H9 (cell line): Measurements from ENCODE around the gene AHSG. TPM values are rescaled to one million over a fixed set of nuclear protein-coding genes. Genes with fewer than 3 reads are reported as not detected.

Experiments used
- DNase-seq: peaks from one replicate; pipeline ENCODE4 v3.0.0-alpha.2; 2017
- H2AFZ ChIP-seq: one replicate; pipeline ENCODE4 v1.6.1; 2013; ENCODE audit warnings: mild to moderate bottlenecking, low read length, control low read depth, moderate library complexity
- H2AK5ac ChIP-seq: 2 replicates; pipeline ENCODE4 v1.6.1; 2013; ENCODE audit warnings: low read length, control low read depth, mixed read lengths; ENCODE audit not compliant: insufficient read length
- H2BK120ac ChIP-seq: one replicate; pipeline ENCODE4 v1.6.1; 2013; ENCODE audit warnings: low read depth, mild to moderate bottlenecking, low read length, control low read depth, inconsistent platforms; ENCODE audit not compliant: poor library complexity, severe bottlenecking
- H2BK12ac ChIP-seq: 2 replicates; pipeline ENCODE4 v1.6.1; 2013; ENCODE audit warnings: low read length, control low read depth, mixed read lengths, low read depth; ENCODE audit not compliant: insufficient read length
- H2BK15ac ChIP-seq: 2 replicates; pipeline ENCODE4 v1.6.1; 2013; ENCODE audit warnings: low read depth, low read length, control low read depth
- H2BK20ac ChIP-seq: one replicate; pipeline ENCODE4 v1.6.1; 2013; ENCODE audit warnings: low read depth, mild to moderate bottlenecking, low read length, control low read depth, inconsistent platforms; ENCODE audit not compliant: poor library complexity, severe bottlenecking
- H2BK5ac ChIP-seq: 2 replicates; pipeline ENCODE4 v1.6.1; 2013; ENCODE audit warnings: low read length, control low read depth, mixed read lengths; ENCODE audit not compliant: insufficient read length
- H3K14ac ChIP-seq: 2 replicates; pipeline ENCODE4 v1.6.1; 2013; ENCODE audit warnings: low read length, control low read depth; ENCODE audit not compliant: insufficient read depth
- H3K18ac ChIP-seq: 2 replicates; pipeline ENCODE4 v1.6.1; 2013; ENCODE audit warnings: low read depth, mild to moderate bottlenecking, mixed read lengths, low read length, control low read depth; ENCODE audit not compliant: insufficient read length
- H3K23ac ChIP-seq: 2 replicates; pipeline ENCODE4 v1.6.1; 2013; ENCODE audit warnings: low read length, control low read depth, mixed read lengths, low read depth; ENCODE audit not compliant: insufficient read length
- H3K23me2 ChIP-seq: 2 replicates; pipeline ENCODE4 v1.6.1; 2013; ENCODE audit warnings: low read depth, mild to moderate bottlenecking, mixed read lengths, low read length, control low read depth; ENCODE audit not compliant: insufficient read length, poor library complexity, severe bottlenecking
- H3K27ac ChIP-seq: 2 replicates; pipeline ENCODE4 v1.5.1; 2013; ENCODE audit warnings: low read length, control low read depth, mixed read lengths, low read depth; ENCODE audit not compliant: insufficient read length
- H3K27me3 ChIP-seq: 2 replicates; pipeline ENCODE4 v1.6.1; 2013; ENCODE audit warnings: low read length, control low read depth, inconsistent platforms; ENCODE audit not compliant: insufficient read depth
- H3K4ac ChIP-seq: 2 replicates; pipeline ENCODE4 v1.6.1; 2013; ENCODE audit warnings: low read depth, mild to moderate bottlenecking, control low read depth, inconsistent platforms, low read length, moderate library complexity
- H3K4me1 ChIP-seq: 2 replicates; pipeline ENCODE4 v1.6.1; 2013; ENCODE audit warnings: low read length, control low read depth, inconsistent platforms; ENCODE audit not compliant: insufficient read depth
- H3K4me2 ChIP-seq: 2 replicates; pipeline ENCODE4 v1.6.1; 2013; ENCODE audit warnings: low read length, control low read depth, mixed read lengths; ENCODE audit not compliant: insufficient read length, insufficient read depth
- H3K56ac ChIP-seq: 2 replicates; pipeline ENCODE4 v1.6.1; 2013; ENCODE audit warnings: low read depth, mild to moderate bottlenecking, mixed read lengths, low read length, control low read depth; ENCODE audit not compliant: insufficient read length
- H3K79me1 ChIP-seq: 2 replicates; pipeline ENCODE4 v1.6.1; 2013; ENCODE audit warnings: low read depth, mild to moderate bottlenecking, moderate library complexity, low read length, control low read depth, inconsistent platforms; ENCODE audit not compliant: insufficient read depth, poor library complexity, severe bottlenecking
- H3K79me2 ChIP-seq: 2 replicates; pipeline ENCODE4 v1.6.1; 2013; ENCODE audit warnings: low read length, control low read depth, inconsistent platforms; ENCODE audit not compliant: insufficient read depth
- H3K9ac ChIP-seq: 2 replicates; pipeline ENCODE4 v1.6.1; 2013; ENCODE audit warnings: low read length, control low read depth, mixed read lengths; ENCODE audit not compliant: insufficient read length; ENCODE audit errors: extremely low read depth
- H3K9me3 ChIP-seq: one replicate; pipeline ENCODE4 v1.6.1; 2013; ENCODE audit warnings: low read depth, low read length, inconsistent platforms; ENCODE audit not compliant: control insufficient read depth
- H3T11ph ChIP-seq: one replicate; pipeline ENCODE4 v1.6.1; 2013; ENCODE audit warnings: mild to moderate bottlenecking, low read length, control low read depth, inconsistent platforms
- H4K20me1 ChIP-seq: one replicate; pipeline ENCODE4 v1.6.1; 2013; ENCODE audit not compliant: control insufficient read depth, insufficient read length, insufficient read depth
- H4K5ac ChIP-seq: 2 replicates; pipeline ENCODE4 v1.6.1; 2013; ENCODE audit warnings: low read depth, mild to moderate bottlenecking, mixed read lengths, low read length, control low read depth; ENCODE audit not compliant: insufficient read length
- H4K8ac ChIP-seq: replicated peaks from 2 replicates; pipeline ENCODE4 v1.6.1; 2013; ENCODE audit warnings: low read length, control low read depth, mixed read lengths, low read depth; ENCODE audit not compliant: insufficient read length
- H4K91ac ChIP-seq: 2 replicates; pipeline ENCODE4 v1.6.1; 2013; ENCODE audit warnings: low read depth, mild to moderate bottlenecking, moderate library complexity, mixed read lengths, low read length, control low read depth; ENCODE audit not compliant: insufficient read length
- H3K27ac Mint-ChIP-seq, 3 experiments: 2 replicates in 2 of 3; 3 replicates in 1 of 3; pipeline ENCODE4 v1.8.0; 2020 to 2021; ENCODE audit warnings: mixed read lengths in 3 of 3, mild to moderate bottlenecking in 1 of 3, moderate library complexity in 1 of 3
- H3K27me3 Mint-ChIP-seq: 2 replicates; pipeline ENCODE4 v1.8.0; 2021; ENCODE audit warnings: low read depth, mild to moderate bottlenecking, moderate library complexity, mixed read lengths
- H3K36me3 Mint-ChIP-seq, 3 experiments: 2 replicates in 2 of 3; 3 replicates in 1 of 3; pipeline ENCODE4 v1.8.0; 2020 to 2021; ENCODE audit warnings: low read depth in 3 of 3, mixed read lengths in 3 of 3; ENCODE audit not compliant: insufficient read depth in 1 of 3
- H3K4me1 Mint-ChIP-seq, 2 experiments: 2 replicates each; pipeline ENCODE4 v1.8.0; 2020; ENCODE audit warnings: mixed read lengths in 2 of 2
- H3K4me3 Mint-ChIP-seq, 2 experiments: 2 replicates in 1 of 2; 3 replicates in 1 of 2; pipeline ENCODE4 v1.8.0; 2020 to 2021; ENCODE audit warnings: mild to moderate bottlenecking in 2 of 2, mixed read lengths in 2 of 2, moderate library complexity in 1 of 2
- H3K9me3 Mint-ChIP-seq, 2 experiments: 2 replicates in 1 of 2; 3 replicates in 1 of 2; pipeline ENCODE4 v1.8.0; 2020; ENCODE audit warnings: mild to moderate bottlenecking in 2 of 2, mixed read lengths in 2 of 2, moderate library complexity in 1 of 2
- CTCF ChIP-seq: fragments of 200-600 bp; sonication (generic); conservative IDR thresholded peaks from 3 replicates; pipeline ENCODE4 v1.8.0; 2021; ENCODE audit warnings: antibody characterized with exemption, mild to moderate bottlenecking
- WGBS: extraction: QIAGEN DNeasy Blood & Tissue Kit; methylation state at CpG from one replicate; pipeline ENCODE4 v1.1.7; 2013; ENCODE audit warnings: missing lambda C conversion rate, low lambda C conversion rate, mixed read lengths; ENCODE audit not compliant: insufficient read length; ENCODE audit errors: extremely low coverage; 5-methylcytosine and 5-hydroxymethylcytosine counted together
- total RNA-seq: library from RNA; stranded (reverse); gene quantifications from 2 replicates; pipeline ENCODE4 v1.2.1, GENCODE V29; 2021

Gene AHSG
- total RNA-seq, 1 experiment from 2014 or later, result not detected

GRCh38 chr3:186665625-186666188 is 52.8 kb downstream of the AHSG start, which contains the start of gene HRG:
Gene HRG (plus strand): TSS chr3:186666014. CDS start chr3:186666032, 18 bp downstream.
- no peak within 1 kb of the TSS for H3T11ph ChIP-seq
- H2AFZ ChIP-seq, result no peak within 1 kb of the TSS
- H2BK5ac ChIP-seq, result no peak within 1 kb of the TSS
- Mint-ChIP-seq H3K36me3 (no peaks in the 10 kb centered on the region), H3K4me3 (no peak within 1 kb of the TSS), H3K9me3 (no peaks in the 10 kb centered on the region), H3K4me1 (peaks cover 41 to 59% of the 10 kb centered on the region in 2 experiments), H3K27ac (no peak within 1 kb of the TSS), H3K27me3 (no peaks in the 10 kb centered on the region)
- H3K23me2 ChIP-seq, result no peaks in the 10 kb centered on the region
- no peak within 1 kb of the TSS for H3K4me2 ChIP-seq
- H2BK20ac ChIP-seq, result no peak within 1 kb of the TSS
- DNase-seq, result no peak
- no peak within 1 kb of the TSS for H3K56ac ChIP-seq
- H2AK5ac ChIP-seq, result no peak within 1 kb of the TSS
- H3K4ac ChIP-seq, result no peak within 1 kb of the TSS
- no peaks in the 10 kb centered on the region for H3K27me3 ChIP-seq
- peaks cover 15% of the 10 kb centered on the region for H3K4me1 ChIP-seq
- peak within 1 kb of the TSS; percentile 55; the same call in 1 of the 2 replicates for H3K14ac ChIP-seq
- H3K18ac ChIP-seq, result no peak within 1 kb of the TSS
- H3K9me3 ChIP-seq, result no peaks in the 10 kb centered on the region
- WGBS, result no CpG with 5 or more reads among the region's 8 CpGs
- H3K27ac ChIP-seq, result no peak within 1 kb of the TSS
- no peak within 1 kb of the TSS for H4K5ac ChIP-seq
- TF ChIP-seq CTCF, result no peak
- H2BK15ac ChIP-seq, result no peak within 1 kb of the TSS
- no peak within 1 kb of the TSS for H4K91ac ChIP-seq
- H3K79me1 ChIP-seq, result no peaks in the 10 kb centered on the region
- H4K8ac ChIP-seq, result no peak within 1 kb of the TSS
- no peak within 1 kb of the TSS for H2BK120ac ChIP-seq
- H3K79me2 ChIP-seq, result no peaks in the 10 kb centered on the region
- no peak within 1 kb of the TSS for H3K23ac ChIP-seq
- no peaks in the 10 kb centered on the region for H4K20me1 ChIP-seq
- no peak within 1 kb of the TSS for H2BK12ac ChIP-seq
- H3K9ac ChIP-seq, result no peak within 1 kb of the TSS
